Transverse colon (tissue), 3 donors: ENCODE measurements around the gene ARL6IP6.

Source experiments
- CTCF ChIP-seq, 5 experiments: fragments of 200-600 bp in 3 of 5; fragments of 450-650 bp in 2 of 5; sonication (generic) in 3 of 5; IDR thresholded peaks; 1 replicate in 2 of 5; 2 replicates in 3 of 5; pipeline ENCODE4 v1.5.1; 2016 to 2017; ENCODE audit warnings: antibody characterized with exemption in 5 of 5, inconsistent platforms in 3 of 5, mild to moderate bottlenecking in 2 of 5, moderate library complexity in 1 of 5
- EP300 ChIP-seq: sonication (generic); formaldehyde crosslinking; IDR thresholded peaks from one replicate; pipeline ENCODE4 v1.6.1; 2017; ENCODE audit warnings: antibody characterized with exemption, low read depth
- POLR2A ChIP-seq: fragments of 450-650 bp; IDR thresholded peaks from one replicate; pipeline ENCODE4 v1.6.1; 2016; ENCODE audit warnings: antibody characterized with exemption, mild to moderate bottlenecking, moderate library complexity

- no peak for TF ChIP-seq CTCF (IDR thresholded peaks at IDR 0.05)
- TF ChIP-seq POLR2A = no peak
- no peak for TF ChIP-seq EP300
Measured at GRCh38 chr2:152710713-152711112, 7.7 kb upstream of the ARL6IP6 start.
